Measurements from ENCODE around the gene KCNQ1. TPM values are rescaled to one million over a fixed set of nuclear protein-coding genes. Genes with fewer than 3 reads are reported as not detected.

Gene KCNQ1
- total and polyA plus RNA-seq, 2 of the 13 experiments (the other 11 are each of a cell fraction or from before 2014, with no cell fraction given), result 0.02 to 0.08 TPM

DNA sequence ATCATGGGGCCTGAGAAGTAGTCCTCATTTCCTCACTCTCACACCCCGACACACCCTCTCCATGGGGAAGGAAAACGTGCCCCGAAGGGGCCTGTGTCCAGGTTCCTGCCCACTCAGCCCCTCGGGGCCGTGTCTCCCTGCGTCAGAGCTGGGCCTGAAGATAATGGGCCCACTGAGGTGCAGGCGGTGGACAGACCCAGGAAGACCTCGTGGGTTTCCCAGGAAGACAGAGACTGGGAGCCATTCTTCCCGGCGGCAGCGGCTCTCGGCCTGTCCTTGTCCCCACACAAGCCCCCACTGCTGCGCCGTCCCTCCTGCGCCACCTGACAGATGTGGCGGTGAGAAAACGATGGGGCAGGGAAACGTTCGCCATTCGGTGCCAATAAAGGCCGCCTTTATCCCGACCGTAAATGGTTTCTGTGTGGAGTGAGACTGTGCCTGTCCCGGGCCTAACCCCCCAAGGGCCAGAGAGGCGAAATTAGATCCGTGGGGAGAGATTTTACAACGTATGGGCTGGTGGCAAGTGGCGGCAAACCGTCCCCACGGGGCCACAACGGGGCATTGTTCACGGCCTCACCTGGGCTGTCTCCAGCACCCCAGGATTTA lies 351.8 kb downstream of the KCNQ1 start (continued):
- TF ChIP-seq ZBTB40 (IDR thresholded peaks at IDR 0.05) (no peak), ZBTB40 (CRISPR knock-in tag; IDR thresholded peaks at IDR 0.05) (no peak)

- ChIA-PET CTCF (ENCODE audit: low intra/inter-chr PET ratio, low total read pairs) (no interaction called here), POLR2A (no interaction called here)
- WGBS (ENCODE audit: low lambda C conversion rate), result 48% methylated on average over 14 of the region's 25 CpGs
- no peak for TF ChIP-seq KDM1A (CRISPR knock-in tag; IDR thresholded peaks at IDR 0.05)
- TF ChIP-seq FOXM1 (CRISPR knock-in tag; IDR thresholded peaks at IDR 0.05), result no peak
- no peak for TF ChIP-seq SOX6 (IDR thresholded peaks at IDR 0.05)
- no peak for TF ChIP-seq SOX6 (CRISPR knock-in tag; IDR thresholded peaks at IDR 0.05)
- no peak for TF ChIP-seq HCFC1 (IDR thresholded peaks at IDR 0.05; ENCODE audit: low read depth, low read length)
- no peak for TF ChIP-seq ZNF275 (CRISPR knock-in tag; IDR thresholded peaks at IDR 0.05; ENCODE audit: borderline replicate concordance)
- TF ChIP-seq, protein P1, sequence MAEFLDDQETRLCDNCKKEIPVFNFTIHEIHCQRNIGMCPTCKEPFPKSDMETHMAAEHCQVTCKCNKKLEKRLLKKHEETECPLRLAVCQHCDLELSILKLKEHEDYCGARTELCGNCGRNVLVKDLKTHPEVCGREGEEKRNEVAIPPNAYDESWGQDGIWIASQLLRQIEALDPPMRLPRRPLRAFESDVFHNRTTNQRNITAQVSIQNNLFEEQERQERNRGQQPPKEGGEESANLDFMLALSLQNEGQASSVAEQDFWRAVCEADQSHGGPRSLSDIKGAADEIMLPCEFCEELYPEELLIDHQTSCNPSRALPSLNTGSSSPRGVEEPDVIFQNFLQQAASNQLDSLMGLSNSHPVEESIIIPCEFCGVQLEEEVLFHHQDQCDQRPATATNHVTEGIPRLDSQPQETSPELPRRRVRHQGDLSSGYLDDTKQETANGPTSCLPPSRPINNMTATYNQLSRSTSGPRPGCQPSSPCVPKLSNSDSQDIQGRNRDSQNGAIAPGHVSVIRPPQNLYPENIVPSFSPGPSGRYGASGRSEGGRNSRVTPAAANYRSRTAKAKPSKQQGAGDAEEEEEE (CRISPR knock-in tag; IDR thresholded peaks at IDR 0.05; ENCODE audit: borderline replicate concordance), result no peak
- TF ChIP-seq ZNF558 (CRISPR knock-in tag; IDR thresholded peaks at IDR 0.05; ENCODE audit: borderline replicate concordance), result no peak
- TF ChIP-seq ZBTB8A (CRISPR knock-in tag; IDR thresholded peaks at IDR 0.05; ENCODE audit: borderline replicate concordance, low read depth), result no peak
These were observed 352.4 kb downstream of the KCNQ1 start for GRCh38 chr11:2797121-2797711.

More at GRCh38 chr11:2797121-2797711, 352.4 kb downstream of the KCNQ1 start:
- ATAC-seq, result no peak
- no peak overlapping the region for H2AFZ ChIP-seq (ENCODE audit: low read length)
- intact Hi-C loops (cut with micrococcal nuclease; ENCODE audit: unreplicated experiment), result no loop called here
- no peak overlapping the region for H3K9ac ChIP-seq (ENCODE audit: insufficient read depth, low read depth, low read length)
- no peak for DNase-seq (ENCODE audit: low spot score)
- H3K27me3 ChIP-seq (ENCODE audit: control insufficient read depth in 1 of 2, insufficient read depth in 2 of 2, low read length in 2 of 2), result peaks cover 15 to 83% of the 10 kb centered on the region in 2 experiments
- no TSS peak for BruUV-seq (replicated peaks)
- no peaks in the 10 kb centered on the region for H3K36me3 ChIP-seq (replicated peaks in 1 of 2; ENCODE audit: control insufficient read depth in 1 of 2, insufficient read depth in 2 of 2, low read length in 2 of 2)
- no peaks in the 10 kb centered on the region for H3K9me3 ChIP-seq (ENCODE audit: low read length)
- H3K79me2 ChIP-seq (ENCODE audit: insufficient read depth, low read length), result no peaks in the 10 kb centered on the region
- H3K4me2 ChIP-seq (ENCODE audit: low read depth, low read length), result no peak overlapping the region
- no peak for FAIRE-seq
- H4K20me1 ChIP-seq (ENCODE audit: insufficient read depth, low read length), result 0 out of 2 replicates have a peak, but pooled peaks cover 2% of the 10 kb centered on the region
- in situ Hi-C loops (cut with HindIII; ENCODE audit: extremely low pct_ligation_motif_present, low pct_unique_long_range_greater_than_20kb), result no loop called here
- H3K4me1 ChIP-seq (ENCODE audit: insufficient read depth, low read length), result peaks cover 7% of the 10 kb centered on the region; the same call in 1 of the 2 replicates
- H3K4me3 ChIP-seq (replicated peaks in 1 of 3; ENCODE audit: insufficient read depth in 1 of 3, low read depth in 2 of 3, low read length in 3 of 3), result no peak overlapping the region
- H3K27ac ChIP-seq (ENCODE audit: extremely low read length, insufficient read depth, low read length), result no peak overlapping the region

Measured in HepG2 (cell line).